C4-2B (cell line): Measurements from ENCODE around the gene ZNF213.

ENCODE experiments used
- H3K27ac ChIP-seq: fragments of 450-650 bp; 2 replicates; pipeline ENCODE4 v1.5.1; 2017
- CTCF ChIP-seq: fragments of 450-650 bp; conservative IDR thresholded peaks from 2 replicates; pipeline ENCODE4 v1.5.1; 2017; ENCODE audit warnings: mild to moderate bottlenecking
- ZFX ChIP-seq: fragments of 450-650 bp; IDR thresholded peaks from 2 replicates; pipeline ENCODE4 v1.6.1; 2017

Gene ZNF213

GRCh38 chr16:3152991-3153368 is 18.2 kb downstream of the ZNF213 start:
- no peak for TF ChIP-seq ZFX
- no peak for TF ChIP-seq CTCF
- H3K27ac ChIP-seq: no peak overlapping the region

GRCh38 chr16:3155181-3155580 is 20.4 kb downstream of the ZNF213 start:
- TF ChIP-seq ZFX (no peak), CTCF (no peak)

DNA sequence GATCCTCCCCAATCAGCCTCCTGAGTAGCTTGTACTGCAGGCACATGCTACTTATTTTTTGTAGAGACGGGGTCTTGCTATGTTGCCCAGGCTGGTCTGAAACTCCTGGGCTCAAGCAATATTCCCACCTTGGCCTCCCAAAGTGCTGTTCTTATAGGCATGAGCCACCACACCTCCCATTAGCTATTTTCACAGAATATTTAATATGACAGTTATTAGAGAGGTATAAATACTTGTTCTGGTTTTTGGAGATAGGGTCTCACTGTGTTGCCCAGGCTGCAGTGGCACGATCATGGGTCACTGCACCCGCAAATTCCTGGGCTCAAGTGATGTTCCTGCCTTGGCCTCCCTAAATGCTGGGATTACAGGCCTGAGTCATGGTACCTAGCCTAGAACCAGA is 21.1 kb downstream of the ZNF213 start:
- no peak overlapping the region for H3K27ac ChIP-seq
- TF ChIP-seq ZFX (no peak), CTCF (no peak)

More at GRCh38 chr16:3155181-3155580, 20.4 kb downstream of the ZNF213 start:
- no peak overlapping the region for H3K27ac ChIP-seq

DNA sequence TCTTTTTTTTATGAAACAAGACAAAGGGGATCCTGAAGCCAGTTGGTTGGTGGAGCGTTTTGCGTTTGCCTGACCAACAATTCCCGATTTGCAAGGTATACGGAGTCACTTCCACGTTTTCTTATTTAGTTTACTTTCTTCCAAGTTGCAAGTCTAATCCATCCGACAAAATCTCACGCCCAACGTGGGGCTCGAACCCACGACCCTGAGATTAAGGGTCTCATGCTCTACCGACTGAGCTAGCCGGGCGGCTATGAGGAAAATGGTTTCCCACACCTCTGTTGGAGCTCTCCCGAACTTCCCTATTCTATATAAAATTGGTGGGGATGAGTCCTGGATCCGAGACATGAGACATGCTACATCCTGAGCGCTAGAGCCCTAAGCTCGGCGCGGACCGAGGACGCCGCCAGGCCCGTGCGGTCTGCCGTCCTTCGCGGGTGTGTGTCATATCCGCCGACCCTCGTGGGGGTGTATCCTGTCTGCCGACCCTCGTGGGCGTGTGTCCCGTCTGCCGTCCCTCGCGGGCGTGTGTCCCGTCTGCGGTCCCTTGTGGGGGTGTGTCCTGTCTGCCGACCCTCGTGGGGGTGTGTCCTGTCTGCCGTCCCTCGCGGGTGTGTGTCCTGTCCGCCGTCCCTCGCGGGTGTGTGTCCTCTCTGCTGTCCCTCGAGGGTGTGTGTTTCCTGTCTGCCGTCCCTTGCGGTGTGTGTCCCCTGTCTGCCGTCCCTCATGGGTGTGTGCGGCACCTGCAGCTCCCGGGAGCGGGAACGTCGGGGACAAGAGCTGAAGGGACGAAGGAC is 22.6 kb downstream of the ZNF213 start:
- no peak for TF ChIP-seq CTCF
- TF ChIP-seq ZFX: no peak
- H3K27ac ChIP-seq: peak overlapping the region; percentile 81; the same call in 1 of the 2 replicates

DNA sequence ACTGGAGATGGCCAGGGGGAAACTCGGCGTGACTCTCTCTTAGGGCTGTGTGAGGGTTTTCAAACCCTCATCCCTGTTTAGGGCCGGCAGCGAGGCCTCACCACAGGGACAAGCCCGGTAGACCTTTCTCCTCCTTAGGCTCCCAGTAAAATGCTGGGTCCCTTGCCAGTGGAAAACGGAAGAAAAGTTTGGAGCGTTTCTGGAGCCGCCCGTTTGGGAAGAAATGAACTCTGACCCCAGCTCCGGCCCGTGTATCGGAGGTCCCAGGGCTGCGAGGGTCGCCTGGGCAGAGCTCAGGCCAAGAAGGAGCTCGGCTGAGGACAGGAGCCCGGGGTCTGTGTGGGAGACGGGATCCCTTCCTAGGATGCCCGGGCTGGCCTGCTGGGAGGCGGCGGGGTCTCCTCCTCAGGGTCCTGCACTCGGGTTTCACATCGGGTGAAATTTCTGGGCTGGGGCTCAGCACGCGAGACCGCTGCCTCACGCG is 23.2 kb downstream of the ZNF213 start:
- peak overlapping the region; percentile 81 for H3K27ac ChIP-seq
- TF ChIP-seq CTCF: no peak
- no peak for TF ChIP-seq ZFX

GRCh38 chr16:3158510-3159314 is 23.9 kb downstream of the ZNF213 start:
- H3K27ac ChIP-seq: peak overlapping the region; percentile 81

More at GRCh38 chr16:3158510-3159314, 23.9 kb downstream of the ZNF213 start:
- no peak for TF ChIP-seq ZFX
- no peak for TF ChIP-seq CTCF
